GM18519 (cell line): Measurements from ENCODE around the gene IL27RA.
A peak's percentile ranks its signal among the peaks of the same experiment; 100 is the strongest.
"Not testable (repeated sequence)": the region's sequence is repeated elsewhere in the genome, so short reads cannot be mapped to it uniquely, and the experiment has no call there.

Experiments
- ATAC-seq: cut with Tn5 transposase; IDR thresholded peaks from one replicate; pipeline ENCODE4 v1.9.1; 2021; ENCODE audit warnings: mild to moderate bottlenecking, moderate library complexity; ENCODE audit not compliant: unreplicated experiment, low FRiP score

Gene IL27RA

DNA sequence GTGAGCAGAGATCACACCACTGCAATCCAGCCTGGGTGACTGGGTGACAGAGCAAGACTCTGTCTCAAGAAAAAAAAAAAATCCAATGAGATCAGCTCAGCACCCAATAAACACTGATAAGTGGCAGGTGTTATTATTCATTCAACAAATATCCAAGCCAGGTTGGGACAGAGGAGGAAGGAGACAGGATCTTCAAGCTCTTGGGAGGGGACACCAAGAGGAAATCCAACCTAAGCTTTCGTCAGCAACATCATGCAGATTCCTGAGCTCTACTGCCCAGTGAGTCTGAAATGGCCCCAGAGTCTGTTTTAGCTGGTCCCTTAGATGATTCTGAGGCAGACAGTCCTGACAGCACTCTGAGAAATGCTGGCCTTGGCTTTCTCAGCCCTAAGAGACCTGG lies 33.1 kb upstream of the IL27RA start:
- no peak for ATAC-seq

DNA sequence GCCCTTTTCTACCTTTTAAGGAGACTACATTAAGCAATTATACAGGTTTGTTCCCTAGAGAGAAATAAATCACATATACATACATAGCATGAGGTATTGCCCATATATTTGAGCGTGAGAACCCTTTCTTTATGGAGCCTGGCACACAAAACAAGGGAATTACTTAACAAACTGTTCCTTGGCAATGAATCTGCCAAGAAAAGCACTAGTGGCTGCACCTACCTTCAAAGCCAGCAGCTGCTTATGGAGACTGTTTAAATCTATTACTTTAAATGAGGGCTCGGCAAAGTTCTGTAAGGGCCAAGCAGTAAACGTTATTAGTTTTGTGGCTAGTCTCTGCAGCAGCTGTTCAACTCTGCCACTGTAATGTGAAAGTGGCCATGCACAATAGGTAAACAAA lies 32.5 kb upstream of the IL27RA start:
- no peak for ATAC-seq

DNA sequence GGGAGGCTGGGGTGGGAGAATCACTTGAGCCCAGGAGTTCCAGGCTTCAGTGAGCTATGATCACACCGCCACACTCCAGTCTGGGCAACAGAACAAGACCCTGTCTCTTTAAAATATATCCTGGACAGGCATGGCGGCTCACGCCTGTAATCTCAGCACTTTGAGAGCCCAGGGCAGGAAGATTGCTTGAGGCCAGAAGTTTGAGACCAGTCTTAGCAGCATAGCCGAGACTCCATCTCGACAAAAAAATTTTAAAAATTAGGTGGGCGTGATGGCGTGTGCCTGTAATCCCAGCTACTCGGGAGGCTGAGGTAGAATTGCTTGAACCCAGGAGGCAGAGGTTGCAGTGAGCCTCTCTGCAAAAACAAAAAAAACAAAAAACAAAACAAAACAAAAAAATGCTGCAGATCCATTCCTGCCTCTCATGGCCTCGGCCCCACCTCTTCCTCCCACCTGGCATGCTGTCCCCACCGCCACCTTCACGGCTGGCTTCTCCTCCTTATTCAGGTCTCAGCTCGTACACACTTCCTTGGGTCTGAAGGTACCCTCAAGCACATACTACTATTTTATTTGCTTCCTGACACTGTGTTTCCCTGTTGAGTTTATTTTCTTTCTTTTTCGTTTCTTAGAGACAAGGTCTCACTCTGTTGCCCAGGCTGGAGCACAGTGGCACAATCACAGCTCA lies 30.7 kb upstream of the IL27RA start:
- no peak for ATAC-seq

DNA sequence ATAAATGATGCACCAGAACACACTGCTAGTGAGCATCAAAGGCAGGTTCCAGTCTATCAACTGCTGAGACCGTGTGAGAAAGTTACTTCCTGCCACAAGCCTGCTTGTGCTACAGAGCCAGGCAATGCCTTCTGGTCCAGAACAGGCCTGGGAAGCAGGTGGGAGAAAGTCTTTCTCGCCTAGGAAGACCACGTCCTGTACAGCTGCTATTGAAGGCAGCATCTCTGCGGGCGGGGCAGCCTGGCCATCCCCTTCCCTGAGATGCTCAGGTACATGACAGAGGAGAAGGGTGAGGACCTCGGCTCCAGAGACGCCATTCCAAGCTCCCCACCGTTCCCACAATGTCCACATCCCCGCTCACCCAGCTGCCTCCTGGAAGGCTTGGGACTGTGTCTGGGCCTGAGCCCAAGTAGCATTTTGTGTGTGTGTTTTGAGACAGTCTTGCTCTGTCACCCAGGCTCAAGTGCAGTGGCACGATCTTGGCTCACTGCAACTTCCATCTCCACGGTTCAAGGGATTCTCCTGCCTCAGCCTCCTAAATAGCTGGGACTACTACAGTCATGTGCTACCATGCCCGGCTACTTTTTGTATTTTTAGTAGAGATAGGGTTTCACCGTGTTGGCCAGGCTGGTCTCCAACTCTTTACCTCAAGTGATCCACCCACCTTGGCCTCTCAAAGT lies 28.9 kb upstream of the IL27RA start:
- no peak for ATAC-seq

DNA sequence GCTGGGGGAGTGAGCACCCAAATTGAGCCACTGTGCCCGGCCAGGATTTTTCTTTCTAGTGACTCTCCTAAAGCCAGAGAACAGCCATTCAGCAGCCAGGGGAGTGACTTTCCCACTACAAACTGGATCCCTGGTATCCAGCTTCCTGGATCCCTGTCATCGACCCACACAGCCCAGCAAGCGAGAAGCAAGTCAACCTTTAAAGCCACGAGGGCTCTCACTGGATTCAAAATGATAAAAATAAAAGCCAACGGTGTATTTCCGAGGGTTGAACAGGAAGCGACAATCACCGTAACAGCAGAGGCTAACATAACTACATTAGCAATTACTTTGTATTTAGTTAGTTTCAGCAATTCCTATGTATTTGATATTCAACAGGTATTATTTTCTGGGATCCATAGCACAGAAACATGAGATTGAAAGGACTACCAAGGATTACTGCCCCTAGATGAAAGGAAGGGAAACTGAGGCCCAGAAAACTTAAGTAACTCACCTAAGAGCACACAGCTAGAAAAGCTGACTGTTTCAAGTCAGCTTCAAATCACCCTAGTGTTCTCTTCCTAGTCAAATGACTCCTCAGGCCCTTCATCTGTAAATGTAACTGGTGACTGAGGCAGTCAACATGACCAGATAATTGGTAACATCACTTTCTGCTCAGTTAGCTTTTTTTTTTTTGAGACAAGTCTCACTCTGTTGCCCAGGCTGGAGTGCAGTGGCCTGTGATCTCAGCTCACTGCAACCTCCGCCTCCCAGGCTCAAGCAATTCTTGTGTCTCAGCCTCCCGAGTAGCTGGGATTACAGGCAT lies 28.1 kb upstream of the IL27RA start:
- ATAC-seq: no peak

DNA sequence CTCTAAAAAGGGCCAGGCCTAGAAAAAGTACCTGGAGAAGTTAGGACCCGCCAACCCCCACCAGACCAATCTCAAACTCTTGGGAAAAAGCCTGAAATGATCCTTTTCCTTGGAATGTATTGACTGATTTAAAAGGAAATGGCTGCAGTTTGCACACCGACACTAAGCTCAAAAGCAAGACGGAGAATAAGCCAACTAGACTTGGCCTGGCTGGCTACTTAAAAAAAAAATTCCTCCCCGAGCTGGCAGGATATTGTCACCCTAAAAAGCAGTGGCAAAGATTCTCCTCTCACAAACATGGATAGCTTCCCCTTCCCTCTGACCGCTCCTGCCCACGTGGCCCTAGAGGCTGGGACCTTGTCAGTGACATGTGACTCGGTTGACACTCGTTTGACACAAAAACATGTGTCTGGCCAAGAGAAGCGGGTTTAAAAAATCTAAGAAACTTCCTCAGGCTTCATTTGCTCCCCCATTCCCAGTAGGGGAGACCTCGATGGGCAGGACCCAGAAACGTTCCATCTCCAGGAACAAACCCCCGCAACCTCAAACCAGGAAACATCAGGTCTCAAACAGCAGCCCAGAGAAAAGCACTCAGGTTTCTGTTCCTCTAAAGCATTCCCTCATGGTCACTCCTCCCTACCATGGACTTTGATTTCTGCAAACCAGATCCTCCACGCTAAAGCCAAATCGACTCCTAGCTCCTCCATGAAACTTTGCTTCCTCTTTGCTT lies 26.8 kb upstream of the IL27RA start:
- ATAC-seq: no peak

DNA sequence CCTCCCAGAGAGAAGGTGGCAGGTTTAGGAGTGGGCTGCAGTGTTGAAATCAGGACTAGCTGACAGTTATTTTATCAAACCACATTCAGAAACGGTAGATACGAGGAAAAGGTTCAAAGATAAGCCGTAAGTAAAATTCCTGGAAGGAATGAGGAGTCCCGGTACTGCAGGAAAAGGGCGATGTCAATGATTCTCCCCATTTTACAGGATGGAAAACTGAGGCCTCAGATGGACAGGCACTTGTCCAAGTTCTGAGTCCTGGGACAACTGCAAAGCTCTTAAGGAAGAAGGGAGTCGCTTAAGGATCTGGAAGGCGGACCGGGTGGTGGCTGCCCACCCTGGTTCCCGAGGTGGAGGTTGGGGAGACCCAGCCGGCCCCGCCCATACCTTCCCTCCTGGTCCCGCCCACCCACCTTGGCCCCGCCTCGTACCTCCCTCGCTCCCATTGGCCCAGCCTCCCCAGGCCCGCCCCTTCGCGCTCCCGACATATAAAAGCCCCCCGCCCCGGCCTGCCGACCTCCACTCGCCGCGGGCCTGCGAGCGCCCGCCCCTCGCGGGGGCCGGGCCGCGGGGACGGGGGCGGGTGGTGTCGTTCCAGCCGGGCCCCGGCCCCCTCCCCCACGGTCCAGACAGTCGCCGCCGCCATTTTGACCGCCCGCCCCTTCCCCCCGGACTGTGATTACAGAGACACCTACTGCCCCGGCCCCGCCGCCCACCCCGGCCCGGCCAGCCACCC lies 26.0 kb upstream of the IL27RA start:
- no peak for ATAC-seq

DNA sequence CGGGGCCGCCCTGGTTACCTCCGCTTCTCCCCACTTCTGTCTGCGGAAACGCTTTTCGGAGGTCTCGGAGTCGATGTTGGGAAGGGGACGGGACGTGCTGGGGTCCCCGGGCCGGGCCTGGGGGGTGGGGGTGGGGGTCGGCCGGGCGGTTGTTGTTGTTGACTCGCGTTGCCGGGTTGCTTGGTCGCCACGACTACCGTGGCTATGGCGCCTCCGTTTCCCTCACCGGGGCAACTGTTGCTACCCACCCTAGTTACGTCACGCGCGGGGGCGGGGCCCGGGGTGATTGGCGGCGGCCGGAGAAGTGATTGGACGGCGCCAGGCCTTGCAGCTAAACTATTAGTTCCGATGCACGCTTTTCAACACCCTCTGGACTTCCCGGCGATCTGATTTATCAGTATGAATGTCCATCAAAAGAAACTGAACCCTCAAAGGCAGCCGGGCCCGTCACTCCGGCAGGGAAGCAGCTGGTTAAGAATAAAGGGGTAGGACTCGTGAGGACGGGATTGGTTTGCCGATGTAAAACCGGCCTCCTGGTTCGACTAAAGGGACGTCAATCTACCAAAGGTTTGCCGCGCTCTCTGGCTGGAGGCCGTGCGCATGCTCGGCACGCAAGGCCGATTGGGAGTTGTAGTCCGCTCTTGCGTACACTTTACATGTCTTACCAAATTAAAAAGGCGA lies 25.3 kb upstream of the IL27RA start, which contains the start of gene RFX1:
RFX1 (minus strand) TSS at position 236 of the 681 bp plus-strand sequence. CDS start 12,477 bp downstream, outside the sequence.
- ATAC-seq: peak; percentile 62

DNA sequence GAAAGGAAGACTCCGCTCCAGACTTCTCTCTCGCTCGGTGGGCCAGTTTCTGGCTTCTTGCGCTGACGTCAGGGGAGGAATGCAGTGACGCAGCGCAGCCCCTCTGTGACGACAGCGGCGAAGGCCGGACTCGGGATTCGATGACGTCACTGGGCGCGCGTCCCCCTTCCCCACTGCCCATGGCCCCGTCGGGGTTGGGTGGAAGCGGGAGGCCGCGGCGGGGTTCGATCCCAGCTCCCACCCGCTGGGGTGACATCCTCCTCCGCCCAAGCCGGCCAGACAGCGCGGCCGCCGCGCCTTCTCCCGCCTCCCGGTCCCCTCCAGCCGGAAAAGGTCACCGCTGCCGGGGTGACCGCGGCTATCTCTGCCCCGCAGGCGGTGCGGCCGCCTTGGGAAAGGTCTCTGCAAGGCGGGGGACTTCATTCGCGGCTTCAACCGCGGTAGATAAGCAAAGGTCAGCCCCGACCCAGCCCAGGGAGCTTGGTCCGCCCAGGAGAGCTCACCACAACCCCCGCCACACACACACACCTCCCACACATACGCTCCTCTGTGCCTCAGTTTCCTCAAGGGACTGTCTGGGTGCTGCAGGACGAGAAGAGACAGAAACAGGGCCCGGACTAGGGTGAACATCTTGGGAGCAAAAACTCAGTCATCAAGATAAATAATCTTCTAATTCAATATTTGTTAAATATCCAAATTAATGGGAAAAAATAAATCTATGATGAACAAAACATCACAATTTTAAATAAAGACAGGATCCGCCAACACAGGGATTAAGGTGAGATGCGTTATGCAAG lies 24.6 kb upstream of the IL27RA start:
- no peak for ATAC-seq

DNA sequence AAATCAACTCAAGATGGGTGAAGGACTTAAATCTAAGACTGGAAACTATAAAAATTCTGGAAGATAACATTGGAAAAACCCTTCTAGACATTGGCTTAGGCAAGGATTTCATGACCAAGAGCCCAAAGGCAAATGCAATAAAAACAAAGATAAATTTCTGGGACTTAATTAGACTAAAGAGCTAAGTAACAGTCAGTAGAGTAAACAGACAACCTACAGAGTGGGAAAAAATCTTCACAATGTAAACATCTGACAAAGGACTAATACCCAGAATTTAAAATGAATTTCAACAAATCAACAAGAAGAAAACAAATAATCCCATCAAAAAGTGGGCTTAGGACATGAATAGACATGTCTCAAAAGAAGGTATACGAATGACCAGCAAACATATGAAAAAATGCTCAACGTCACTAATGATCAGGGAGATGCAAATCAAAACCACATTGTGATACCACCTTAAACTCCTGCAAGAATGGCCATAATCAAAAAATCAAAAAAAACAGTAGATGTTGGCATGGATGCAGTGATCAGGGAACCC lies 19.1 kb upstream of the IL27RA start:
- no peak for ATAC-seq

DNA sequence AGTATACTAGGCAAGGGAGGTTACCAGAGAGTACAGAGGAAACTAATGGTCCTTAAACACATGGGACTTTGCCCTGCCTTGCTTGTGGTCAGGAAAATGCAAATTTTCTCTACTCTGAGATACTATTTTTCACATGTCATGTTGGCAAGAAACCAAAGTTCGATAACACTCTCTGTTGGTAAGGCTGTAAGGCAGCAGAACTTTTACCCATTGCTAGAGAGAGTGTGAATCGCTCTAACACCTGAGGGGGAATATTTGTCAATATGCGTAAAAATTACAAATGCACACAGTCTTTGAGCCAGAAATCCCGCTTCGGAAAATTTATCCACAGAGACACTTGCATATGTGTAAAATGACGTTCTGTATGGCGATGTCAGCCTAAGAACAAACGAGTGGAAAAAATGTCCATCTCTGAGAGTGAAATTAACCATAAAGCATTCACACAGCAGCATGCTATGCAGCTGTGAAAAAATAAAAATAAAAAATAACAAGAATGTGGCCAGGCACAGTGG lies 16.0 kb upstream of the IL27RA start:
- ATAC-seq: peak; percentile 62

DNA sequence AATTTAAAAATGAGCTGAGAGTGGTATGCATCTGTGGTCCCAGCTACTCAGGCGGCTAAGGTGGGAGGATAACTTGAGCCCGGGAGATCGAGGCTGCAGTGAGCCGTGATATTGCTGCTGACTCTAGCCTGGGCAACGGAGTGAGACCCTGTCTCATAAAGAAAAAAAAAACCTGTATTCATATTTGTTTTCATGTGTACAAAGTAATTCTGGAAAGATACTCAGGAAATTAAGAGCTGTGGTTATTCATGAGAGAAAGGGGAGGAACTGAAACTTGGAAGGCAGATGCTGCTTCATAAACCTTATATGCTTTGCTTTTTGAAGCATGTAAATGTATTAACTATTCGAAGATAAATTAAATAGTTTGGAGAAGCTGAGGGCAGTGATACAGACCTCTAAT lies 12.5 kb upstream of the IL27RA start:
- no peak for ATAC-seq

DNA sequence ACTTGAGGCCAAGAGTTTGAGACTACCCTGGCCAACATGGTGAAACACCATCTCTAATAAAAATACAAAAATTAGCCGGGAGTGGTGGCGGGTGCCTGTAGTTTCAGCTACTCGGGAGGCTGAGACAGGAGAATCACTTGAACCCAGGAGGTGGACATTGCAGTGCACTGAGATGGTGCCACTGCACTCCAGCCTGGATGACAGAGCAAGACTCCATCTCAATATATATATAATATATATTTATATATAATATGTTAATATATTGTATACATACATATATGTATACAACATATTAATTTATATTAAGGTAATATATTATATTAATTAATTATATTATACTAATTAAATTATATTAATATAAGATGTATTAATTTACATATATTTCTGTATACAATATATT lies 11.8 kb upstream of the IL27RA start:
- ATAC-seq: not testable (repeated sequence)

DNA sequence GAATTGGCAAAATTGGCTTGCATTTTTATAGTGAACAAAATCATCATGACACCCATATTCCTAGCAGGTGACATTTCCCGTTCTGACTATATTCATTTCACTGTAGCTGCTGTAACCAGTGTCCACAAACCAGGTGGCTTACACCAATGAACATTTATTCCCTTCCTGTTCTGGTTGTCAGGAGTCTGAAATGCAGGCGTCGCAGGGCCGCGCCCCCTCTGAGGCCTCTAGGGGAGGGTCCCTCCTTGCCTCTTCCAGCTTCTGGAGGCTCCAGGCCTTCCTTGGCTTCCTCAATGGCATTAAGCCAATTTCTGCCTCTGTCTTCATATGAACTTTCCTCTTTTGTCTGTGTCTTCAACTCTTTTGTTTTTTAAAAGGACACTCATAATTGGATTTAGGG lies 10.1 kb upstream of the IL27RA start:
- ATAC-seq: no peak

DNA sequence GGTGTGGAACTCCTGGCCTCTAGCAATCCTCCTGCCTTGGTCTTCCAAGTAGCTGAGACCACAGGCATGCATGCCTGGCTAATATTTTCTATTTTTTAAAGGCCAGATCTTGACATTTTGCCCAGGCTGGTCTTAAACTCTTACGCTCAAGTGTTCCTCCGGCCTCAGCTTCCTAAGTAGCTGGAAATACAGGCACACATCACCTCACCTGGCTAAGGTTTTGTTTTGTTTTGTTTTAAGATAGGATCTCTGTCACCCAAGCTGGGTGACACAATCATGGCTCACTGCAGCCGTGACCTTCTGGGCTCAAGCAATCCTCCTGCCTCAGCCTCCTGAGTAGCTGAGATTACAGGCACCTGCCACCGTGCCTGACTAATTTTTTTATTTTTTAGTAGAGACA lies 9.1 kb upstream of the IL27RA start:
- no peak for ATAC-seq

DNA sequence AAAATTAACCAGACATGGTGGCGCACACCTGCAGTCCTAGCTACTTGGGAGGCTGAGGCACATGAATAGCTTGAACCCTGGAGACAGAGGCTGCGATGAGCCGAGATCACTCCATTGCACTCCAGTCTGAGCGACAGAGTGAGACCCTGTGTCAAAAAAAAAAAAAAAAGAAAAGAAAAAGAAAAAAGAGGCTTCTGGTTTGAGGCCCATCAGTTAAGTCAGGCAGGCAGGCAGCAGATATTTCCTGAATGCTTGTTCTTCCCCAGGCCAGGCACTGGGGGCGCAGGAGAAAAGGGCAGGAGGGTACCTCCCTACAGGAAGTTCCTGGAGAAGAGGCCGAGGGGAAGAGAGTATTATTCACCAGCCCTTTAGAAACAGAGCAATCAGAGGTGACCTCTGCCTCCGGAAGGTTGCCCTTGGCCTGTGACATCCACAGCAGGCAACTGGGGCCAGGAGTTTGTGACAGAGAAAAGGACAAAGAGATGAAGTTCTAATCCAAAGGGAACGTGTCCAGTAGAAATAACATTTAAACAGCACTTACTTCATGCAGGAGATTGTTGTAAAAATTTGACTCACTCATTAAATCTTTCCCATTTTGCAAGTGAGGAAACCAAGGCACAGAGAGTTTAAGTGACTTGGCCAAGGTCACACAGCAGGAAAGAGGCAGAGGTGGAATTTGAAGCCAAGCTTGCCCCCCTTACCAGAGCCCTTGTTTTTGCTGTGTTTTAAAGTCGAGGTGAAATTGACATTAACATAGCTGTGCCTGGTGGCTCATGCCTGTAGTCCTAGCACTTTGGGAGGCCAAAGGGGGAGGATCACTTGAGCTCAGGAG lies 7.9 kb upstream of the IL27RA start:
- ATAC-seq: no peak

DNA sequence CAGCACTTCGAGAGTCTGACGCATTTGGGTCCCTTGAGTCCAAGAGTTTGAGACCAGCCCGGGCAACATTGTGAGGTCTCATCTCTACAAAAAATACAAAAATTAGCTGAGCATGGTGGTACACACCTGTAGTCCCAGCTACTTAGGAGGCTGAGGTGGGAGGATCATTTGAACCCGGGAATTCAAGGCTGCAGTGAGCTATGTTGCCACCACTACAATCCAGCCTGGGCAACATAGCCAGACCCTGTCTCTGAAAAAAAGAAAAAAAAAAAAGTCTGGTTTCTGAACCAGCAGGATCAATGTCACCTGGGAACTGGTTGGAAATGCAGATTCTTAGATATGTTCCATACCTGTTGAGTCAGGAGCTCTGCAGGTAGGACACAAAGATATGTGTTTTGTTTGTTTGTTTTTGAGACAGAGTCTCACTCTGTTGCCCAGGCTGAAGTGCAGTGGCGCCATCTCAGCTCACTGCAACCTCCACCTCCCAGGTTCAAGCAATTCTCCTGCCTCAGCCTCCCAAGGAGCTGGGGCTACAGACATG lies 4.8 kb upstream of the IL27RA start:
- ATAC-seq: not testable (repeated sequence)
